Skeletal muscle cell (primary cell): ENCODE measurements around the gene PCDH9.

Experiments
- DNase-seq: peaks from one replicate; pipeline ENCODE4 v3.0.0-alpha.2; 2010; ENCODE audit warnings: low read depth
- H3K4me3 ChIP-seq: 2 replicates; pipeline ENCODE4 v1.5.1; 2011; ENCODE audit warnings: low read depth, mild to moderate bottlenecking, control low read depth, low read length, moderate library complexity

The PCDH9 gene

DNA sequence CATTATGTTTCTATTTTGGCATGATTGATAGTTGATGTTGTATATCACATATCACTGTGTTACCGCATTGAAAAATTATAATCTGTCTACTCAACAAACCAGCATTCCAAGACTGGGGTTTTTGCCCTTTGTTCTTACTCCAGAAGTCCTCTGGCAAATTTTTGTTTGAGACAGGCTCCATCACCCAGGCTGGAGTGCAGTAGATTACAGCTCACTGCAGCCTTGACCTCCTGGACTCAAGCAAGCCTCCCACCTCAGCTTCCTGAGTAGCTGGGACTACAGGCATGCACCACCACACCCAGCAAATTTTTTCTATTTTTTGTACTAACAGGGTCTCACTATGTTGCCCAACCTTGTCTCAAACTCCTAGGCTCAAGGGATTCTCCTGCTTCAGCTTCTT lies 741.0 kb downstream of the PCDH9 start:
- no peak for DNase-seq
- no peak overlapping the region for H3K4me3 ChIP-seq

DNA sequence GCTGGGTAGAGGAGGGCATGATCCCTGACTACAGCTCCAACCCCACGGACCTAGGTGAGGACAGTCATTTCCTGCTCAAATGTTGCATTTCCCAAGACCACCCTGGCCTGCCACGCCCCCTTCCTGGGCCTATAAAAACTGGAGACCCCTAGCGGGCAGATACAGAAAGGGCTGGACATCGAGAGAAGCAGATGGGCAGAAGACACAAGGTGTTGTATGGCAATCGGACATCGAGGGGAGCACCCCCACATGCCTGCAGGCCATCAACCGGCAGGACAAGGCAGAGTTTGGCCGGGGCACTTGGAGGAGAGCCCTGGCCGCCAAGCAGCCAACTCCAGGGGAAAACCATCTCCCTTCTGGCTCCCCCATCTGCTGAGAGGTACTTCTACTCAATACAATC lies 746.4 kb downstream of the PCDH9 start:
- no peak overlapping the region for H3K4me3 ChIP-seq
- no peak for DNase-seq

DNA sequence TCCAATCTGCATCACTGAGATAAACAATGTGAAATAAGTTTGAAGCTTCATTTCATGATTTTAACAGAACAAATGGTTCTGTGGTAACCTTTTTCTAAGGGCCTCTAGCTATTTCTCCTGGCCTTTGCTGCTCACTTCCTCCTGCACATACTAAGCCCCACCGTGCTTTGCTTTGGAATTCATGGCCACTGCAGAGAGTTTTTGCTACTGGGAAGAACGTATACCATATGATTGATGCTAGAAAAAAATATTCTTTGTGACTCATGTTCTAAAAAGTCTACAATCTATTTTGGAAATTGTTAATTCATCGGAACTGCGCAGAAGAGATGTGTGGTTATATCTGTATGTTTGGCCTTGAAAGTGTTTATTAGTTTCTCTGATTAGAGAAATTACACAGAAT lies 747.3 kb downstream of the PCDH9 start:
- H3K4me3 ChIP-seq: no peak overlapping the region
- DNase-seq: no peak

DNA sequence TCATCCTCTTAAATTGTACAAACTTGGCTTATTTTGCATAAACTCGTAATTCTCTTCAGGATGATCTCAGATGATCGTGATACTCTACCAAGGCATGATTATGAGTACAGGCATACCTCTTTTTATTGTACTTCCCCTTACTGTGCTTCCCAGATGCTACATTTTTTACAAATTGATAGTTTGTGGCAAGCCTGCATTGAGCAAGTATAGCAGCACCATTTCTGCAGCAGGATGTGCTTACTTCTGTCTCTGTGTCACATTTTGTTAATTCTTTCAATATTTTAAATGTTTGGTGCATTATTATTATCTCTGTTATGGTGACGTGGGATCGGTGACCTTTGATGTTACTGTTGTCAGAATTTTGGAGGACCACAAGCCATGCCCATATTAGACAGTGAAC lies 752.3 kb downstream of the PCDH9 start:
- DNase-seq: no peak
- no peak overlapping the region for H3K4me3 ChIP-seq

DNA sequence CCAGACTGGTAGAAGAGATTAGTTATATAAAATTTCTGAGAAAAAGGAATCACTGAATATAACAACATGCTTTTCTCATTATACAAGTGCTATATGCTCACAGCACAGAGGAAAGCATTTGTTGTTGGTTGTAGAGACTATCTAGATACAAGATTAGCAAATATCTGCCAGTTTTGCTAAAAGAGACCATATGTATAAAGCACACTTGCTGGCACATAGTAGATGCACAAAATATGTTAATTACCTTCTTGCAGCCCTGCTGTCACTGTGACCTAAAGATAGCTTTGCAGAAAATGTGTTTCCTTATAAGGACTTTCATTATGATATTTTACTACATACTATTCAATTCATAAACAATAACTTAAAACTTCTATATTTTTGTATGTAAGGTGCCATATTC lies 755.1 kb downstream of the PCDH9 start:
- no peak for DNase-seq
- H3K4me3 ChIP-seq: no peak overlapping the region

DNA sequence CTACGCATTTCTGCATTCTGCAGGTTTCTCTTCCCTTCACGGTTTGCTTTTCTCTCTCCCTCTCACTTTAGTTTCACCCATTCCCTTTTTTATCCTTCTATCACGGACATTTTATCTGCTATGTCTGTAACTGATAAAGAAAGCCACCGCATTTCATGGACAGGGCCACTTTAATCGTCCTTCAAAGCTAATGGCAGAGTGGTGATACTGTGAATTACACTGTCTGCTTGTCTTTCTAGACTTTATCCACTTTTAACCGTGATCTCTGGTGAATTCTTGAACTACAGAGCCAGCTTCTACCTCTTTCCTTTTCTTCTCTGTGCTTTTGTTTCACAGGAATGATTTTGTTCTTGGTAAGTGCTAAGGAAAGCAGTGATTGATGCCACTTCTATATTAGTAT lies 760.4 kb downstream of the PCDH9 start:
- no peak for DNase-seq
- H3K4me3 ChIP-seq: no peak overlapping the region

DNA sequence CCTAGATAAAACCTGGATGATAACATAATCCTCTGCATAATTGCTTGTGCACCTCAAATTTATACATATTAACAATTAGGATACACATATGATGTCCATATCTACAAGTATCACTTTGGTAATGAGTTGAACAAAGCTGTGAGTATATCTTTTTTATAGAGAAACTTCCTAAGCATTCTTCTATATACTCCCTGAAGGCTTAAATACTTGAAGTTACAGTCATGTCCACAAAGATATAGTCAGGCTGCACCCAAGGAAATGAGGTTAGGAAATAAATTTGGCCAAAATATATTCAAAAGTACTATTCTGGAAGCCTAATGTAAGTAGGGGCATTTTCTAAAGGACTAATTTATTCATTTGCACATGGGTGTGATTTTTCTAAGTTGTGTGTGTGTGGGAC lies 761.5 kb downstream of the PCDH9 start:
- no peak for DNase-seq
- H3K4me3 ChIP-seq: no peak overlapping the region

DNA sequence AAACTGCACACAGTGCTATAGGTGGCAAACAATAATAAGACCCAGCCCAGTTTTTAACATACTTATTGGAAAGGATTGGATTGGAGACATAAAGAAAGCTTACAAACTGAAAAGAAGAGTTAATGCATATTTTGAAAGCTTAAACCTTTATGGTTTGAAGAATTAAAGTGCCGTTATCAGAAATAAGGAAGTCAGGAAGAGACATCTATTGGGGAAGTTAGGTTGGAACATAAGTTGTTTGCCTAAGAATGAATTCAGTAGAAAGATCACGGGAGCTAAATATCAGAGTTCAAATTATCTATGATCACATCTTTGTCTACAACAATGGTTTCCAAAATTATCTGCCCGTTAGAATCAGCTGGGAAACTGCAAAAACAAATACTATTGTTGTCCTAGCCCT lies 767.9 kb downstream of the PCDH9 start:
- DNase-seq: no peak
- no peak overlapping the region for H3K4me3 ChIP-seq

DNA sequence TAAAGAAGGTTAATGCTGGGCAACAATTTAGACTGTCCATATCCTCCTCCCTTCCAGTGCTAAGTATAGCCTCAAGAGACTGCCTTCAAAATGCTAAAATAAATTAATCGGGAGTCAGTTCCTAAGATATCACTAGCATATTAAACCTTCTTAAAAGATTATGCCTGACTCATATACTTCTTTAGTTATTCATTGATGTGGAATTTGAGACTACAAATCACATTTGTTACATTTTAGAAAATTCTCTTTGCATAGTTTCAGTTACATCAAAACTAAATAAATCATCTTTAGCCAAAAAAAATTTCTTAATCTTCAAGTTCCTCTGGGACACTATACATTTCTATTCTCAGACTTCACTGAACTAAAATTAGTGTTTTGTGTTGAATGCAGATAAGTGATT lies 769.1 kb downstream of the PCDH9 start:
- H3K4me3 ChIP-seq: no peak overlapping the region
- no peak for DNase-seq

DNA sequence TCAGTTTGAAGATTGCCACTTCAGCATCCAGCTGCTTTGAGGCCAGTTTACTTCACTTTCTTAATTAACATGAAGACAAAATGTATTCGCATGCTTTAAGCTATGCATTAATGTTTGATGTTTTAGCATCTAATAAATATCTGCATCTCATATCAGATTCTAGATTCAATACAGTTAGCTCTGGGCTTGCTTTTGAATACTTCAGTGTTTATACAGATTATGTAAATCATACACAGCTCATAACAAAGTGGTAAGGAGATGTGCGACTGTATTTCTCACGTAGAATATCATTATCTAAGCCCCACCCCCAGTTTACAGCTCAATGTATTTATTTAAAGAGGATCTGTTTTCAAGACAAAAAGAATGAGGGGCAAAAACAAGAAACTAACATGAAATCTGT lies 770.5 kb downstream of the PCDH9 start:
- DNase-seq: no peak
- H3K4me3 ChIP-seq: no peak overlapping the region

DNA sequence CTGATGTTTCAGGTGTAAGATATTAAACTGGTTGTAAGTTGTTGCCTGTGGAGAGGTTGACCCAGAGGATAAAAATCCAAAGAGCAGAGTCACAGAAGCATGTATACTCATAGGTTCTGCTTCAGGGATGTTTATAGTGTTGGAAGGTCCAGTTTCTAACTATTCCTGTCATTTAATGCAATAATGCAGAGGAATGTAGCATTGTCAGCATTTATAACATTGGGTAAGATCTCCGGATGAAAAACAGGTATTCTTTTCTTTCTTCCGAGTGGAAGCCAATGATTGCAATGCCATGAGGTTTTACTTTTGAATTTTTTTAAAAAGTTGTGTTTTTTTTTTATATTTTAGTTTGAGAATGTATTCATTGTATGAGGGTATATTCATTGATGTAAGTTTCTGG lies 771.0 kb downstream of the PCDH9 start:
- DNase-seq: no peak
- no peak overlapping the region for H3K4me3 ChIP-seq

DNA sequence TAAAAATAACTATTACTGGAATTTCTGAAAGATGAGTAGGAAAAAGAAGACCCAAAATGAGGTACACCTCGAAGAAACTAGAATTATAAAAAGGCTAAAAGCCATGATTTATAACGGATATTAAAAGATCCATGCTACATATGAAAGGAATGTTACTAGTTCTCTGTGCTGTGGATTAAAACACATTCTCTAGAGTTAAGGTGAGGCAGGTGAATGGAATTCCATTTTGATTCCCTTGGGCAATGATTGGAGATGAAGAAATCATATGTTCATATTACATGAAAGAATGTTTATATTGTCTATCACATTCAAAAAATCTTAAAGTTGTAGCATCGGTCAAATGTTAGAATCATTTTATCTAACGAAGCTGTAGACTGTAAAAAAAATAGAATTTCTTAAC lies 783.7 kb downstream of the PCDH9 start:
- no peak overlapping the region for H3K4me3 ChIP-seq
- no peak for DNase-seq

DNA sequence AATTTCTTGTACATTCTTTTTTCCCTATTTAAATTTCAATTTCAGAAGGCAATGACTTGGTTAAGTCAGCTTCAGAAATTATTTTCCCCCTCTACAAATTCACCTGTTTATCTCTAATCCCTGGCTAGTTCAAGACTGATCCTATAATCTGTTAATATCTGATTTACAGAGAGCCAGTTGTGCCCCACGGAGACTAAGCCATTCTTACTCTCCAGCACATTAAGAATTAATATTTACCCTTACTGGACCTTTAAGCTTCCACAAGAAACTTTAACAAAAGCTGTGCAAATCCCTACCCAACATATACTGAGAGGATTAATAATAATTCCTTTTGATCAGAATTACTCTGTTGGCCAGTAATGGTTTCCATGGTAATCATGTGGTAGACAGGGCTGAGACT lies 786.2 kb downstream of the PCDH9 start:
- no peak overlapping the region for H3K4me3 ChIP-seq
- DNase-seq: no peak

DNA sequence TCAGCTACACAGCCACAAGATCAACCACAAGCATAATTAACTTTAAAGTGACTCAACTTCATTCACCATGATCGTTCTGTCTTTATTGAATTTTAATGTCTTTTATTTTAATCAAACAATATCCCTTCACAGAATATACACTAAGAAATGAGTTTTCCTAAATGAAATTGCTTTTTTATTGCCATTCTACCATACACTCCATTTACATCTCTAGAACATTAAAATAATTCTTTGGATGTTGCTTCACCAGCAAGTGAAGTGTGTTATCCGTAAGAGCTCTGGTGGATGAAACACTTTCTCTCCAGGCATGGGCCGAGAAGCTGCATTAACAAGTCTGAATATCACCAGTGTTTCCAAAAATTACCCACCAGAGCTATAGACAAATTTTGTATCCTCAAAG lies 789.2 kb downstream of the PCDH9 start:
- DNase-seq: no peak
- H3K4me3 ChIP-seq: no peak overlapping the region

DNA sequence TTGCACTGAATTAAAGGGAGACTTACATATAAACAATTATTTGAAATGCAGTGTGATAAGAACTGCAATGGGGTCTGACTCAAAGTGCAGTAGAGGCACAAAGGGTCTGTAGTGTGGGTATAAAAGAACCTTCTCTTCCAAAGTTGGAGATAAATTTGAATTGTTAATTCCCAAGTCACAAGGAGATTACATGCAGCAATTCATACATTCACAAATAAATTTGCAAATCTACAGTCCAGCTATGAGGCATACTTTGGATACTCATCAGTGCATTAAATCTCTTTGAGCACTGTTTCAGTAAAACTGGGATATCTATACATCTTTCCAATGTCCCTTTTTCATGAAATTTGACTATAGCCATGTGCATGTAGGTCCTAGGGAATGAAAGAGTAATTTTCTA lies 799.4 kb downstream of the PCDH9 start:
- no peak for DNase-seq
- H3K4me3 ChIP-seq: no peak overlapping the region

DNA sequence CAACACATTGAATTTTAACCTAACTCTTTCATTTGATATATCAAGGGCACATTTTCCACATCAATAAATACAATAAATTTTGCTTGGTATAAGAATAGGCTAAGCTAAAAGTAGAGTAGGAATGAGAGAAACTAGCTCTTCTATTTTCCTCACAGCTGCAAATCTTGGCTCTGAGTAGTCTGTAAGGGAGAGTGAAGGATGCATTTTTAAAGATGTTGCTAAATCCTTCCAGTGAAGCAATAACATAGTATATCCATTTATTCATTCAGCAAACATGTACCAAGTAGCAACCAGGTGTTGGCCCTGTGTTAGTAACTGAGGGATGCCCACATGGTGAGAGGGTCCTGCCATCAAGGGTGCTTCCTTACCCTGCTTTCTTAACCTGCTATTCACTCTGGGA lies 799.9 kb downstream of the PCDH9 start:
- no peak overlapping the region for H3K4me3 ChIP-seq
- peak; percentile 19 for DNase-seq

DNA sequence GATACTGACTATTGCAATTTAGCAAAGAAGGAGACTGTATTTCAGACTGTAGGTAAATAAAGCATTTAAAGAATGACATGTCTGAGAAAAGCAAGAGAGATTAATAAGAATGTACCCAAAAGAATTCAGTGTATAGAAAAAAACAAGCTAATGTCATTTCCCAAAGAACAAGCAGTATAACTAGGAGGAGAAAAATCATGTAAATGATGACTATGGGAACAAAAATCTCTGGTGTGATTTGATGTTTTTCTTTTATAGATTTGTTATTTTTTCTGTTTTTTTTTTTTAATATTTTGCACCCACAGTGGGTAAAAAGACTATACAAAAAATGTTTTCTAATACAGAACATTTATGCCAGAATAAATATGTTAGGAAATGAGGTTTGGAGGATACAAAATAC lies 801.0 kb downstream of the PCDH9 start:
- no peak for DNase-seq

DNA sequence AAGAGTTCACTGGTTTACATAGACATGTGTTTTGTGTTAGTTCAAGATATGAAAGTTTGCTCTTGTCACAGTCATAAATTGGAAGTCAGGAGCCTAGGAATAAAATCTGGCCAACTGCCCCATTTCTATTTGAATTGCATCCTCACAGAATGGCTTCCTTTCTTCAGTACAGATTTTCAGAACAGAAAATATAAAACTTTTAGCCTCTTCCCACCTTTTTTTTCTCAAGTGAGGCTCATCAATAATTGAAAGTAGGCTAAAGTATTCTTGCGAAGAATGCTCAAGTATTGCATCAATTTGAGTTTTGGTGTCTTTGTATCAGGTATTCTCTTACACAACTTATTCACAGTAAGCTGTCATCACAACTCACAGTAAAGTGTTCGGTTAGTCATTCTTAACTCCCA lies 802.7 kb downstream of the PCDH9 start:
- H3K4me3 ChIP-seq: no peak overlapping the region
- peak; percentile 72 for DNase-seq

More for the DNA sequence above, 801.0 kb downstream of the PCDH9 start:
- no peak overlapping the region for H3K4me3 ChIP-seq

DNA sequence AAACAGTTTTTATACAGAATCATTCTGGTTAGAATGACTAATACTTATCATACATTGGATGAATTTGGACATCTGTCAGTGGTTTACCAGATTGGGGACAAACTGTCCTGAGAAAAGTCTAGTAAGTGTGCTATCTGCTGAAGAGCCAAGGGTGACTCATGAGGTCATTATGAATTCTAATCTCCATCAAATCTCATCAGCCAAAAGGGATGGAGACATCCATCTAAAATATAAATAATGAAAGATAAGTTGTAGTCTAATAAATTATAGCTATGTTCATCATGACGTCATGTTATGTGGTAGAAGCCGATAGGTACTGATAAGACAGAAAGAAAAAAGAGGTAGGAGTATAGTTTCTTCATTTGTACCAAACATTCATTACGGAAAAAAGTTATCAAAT lies 804.4 kb downstream of the PCDH9 start:
- DNase-seq: peak; percentile 72
- no peak overlapping the region for H3K4me3 ChIP-seq

DNA sequence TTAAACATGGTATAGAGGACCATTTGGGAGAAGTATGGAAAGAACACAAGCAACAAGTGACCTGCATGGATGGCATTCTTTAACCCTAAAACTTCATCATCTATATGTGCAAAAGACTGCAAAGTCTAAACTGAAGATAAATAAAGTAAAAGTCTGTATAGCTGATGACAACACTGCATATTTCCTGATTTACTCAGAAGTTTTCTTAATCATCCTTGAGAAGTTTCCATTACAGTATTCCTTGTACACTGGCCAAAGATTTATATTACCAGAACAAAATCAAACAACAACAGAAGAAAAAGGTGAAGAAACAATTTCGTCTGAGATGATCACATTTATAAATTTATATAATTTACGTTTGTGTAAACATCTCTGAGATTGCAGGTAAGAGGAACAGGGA lies 805.7 kb downstream of the PCDH9 start:
- peak; percentile 32 for DNase-seq
- no peak overlapping the region for H3K4me3 ChIP-seq

DNA sequence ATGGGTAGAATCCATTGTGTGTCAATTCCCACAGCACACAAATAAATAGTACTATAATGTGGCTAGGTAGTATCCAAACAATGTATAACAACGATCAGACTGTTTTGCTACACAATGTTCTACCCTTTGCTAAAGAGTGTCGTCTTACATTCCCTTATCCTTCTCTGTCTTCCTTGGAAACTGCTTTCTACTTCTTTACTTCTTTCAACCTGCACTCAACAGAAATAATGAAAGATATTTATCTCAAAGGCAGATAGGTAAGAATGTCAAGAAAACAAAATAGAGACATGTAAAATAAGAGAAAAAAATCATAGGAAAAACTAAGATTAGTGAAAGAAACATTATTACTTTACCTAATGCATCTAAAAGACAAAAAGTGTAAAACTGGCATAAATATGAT lies 814.7 kb downstream of the PCDH9 start:
- no peak for DNase-seq
- no peak overlapping the region for H3K4me3 ChIP-seq

DNA sequence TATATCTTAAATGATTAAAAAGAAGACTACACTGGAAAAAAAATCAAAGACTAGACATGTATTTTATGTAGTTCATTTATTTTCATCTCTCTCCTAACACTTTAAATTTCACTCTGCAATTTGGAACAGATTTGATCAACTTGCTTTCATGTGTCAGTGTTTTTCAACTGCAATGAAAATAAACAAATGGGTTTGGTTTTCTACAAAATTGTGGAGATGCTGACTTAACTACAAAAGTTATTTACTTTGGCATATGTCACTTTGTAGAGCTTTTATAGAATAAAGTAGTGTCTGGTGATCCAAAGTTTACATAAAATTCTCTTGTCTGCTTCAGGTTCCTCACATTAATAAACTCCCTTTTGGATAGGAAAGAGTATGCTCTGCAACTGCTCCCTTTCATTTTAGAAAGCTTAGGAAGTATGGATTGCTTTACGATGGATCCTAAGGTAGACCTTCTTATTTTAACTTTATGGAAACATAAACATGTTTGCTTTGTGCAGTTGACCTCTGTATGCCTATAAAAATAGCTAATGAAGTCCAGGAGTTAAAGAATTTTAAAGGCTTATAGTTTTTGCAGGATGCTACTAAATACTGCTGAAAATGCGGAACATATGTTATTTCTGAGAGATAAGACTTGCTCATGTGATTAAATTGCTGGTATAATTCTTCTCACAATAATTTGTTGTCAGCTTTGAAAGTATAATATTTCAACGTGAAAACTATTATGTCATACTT lies 815.9 kb downstream of the PCDH9 start:
- DNase-seq: no peak
- H3K4me3 ChIP-seq: no peak overlapping the region
